22Rv1 (cell line): ENCODE results near the gene RRAD.

Experiments
- CTCF ChIP-seq: fragments of 450-650 bp; IDR thresholded peaks from 2 replicates; pipeline ENCODE4 v1.5.1; 2017; ENCODE audit warnings: mild to moderate bottlenecking
- ZFX ChIP-seq: fragments of 450-650 bp; IDR thresholded peaks from 2 replicates; pipeline ENCODE4 v1.6.1; 2017; ENCODE audit warnings: antibody characterized with exemption, borderline replicate concordance

DNA sequence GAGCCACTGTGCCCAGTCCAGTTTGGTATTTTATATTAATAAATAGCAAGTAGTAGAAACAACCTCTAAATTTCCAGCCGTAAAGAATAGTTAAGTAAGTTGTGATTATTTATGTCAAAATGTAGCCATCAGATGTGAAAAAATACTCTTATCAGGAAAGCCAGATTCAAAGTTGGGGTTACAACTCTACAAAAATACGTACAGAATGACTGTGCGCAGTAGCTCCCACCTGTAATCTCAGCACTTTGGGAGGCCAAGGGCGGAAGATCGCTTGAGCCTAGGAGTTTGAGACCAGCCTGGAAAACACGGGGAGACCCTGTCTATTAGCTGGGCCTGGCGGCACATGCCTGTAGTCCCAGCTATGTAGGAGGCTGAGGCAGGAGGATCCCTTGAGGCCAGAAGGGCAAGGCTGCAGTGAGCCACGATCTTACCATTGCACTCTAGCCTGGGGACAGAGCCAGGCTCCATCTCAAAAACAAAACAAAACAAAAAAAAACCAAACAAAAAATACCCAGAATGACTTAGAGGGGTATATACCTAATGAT, 43.3 kb downstream of the RRAD start:
- TF ChIP-seq CTCF: no peak
- TF ChIP-seq ZFX: no peak
